Measurements from ENCODE around the gene RNASE7.

The RNASE7 gene

GRCh38 chr14:21030531-21030930 is 11.6 kb upstream of the RNASE7 start:
- Histone ChIP-seq H4K8ac (ENCODE audit: low read length) (no peak overlapping the region), H3K9me3 (ENCODE audit: control insufficient read depth, low read length) (no peaks in the 10 kb centered on the region), H3K27me3 (ENCODE audit: control insufficient read depth in 1 of 2, insufficient read depth in 1 of 2, low read length in 2 of 2) (peaks cover 45 to 62% of the 10 kb centered on the region in 2 experiments), H3K4ac (ENCODE audit: low read depth in 1 of 2, low read length in 2 of 2) (no peak overlapping the region), H2BK12ac (ENCODE audit: low read length in 2 of 2) (no peak overlapping the region), H3K36me3 (ENCODE audit: control insufficient read depth in 1 of 2, insufficient read depth in 2 of 2, low read depth in 1 of 2, low read length in 2 of 2) (no peaks in the 10 kb centered on the region), H3K4me1 (ENCODE audit: control insufficient read depth, insufficient read depth, low read depth, low read length) (peaks cover 5% of the 10 kb centered on the region), H2AK5ac (ENCODE audit: low read length, severe bottlenecking) (no peak overlapping the region), H2BK120ac (ENCODE audit: low read depth, low read length) (no peak overlapping the region), H4K91ac (ENCODE audit: low read length) (no peak overlapping the region), H2BK15ac (ENCODE audit: low read depth, poor library complexity, severe bottlenecking) (no peak overlapping the region), H3K14ac (ENCODE audit: low read length in 2 of 2) (no peak overlapping the region), H2BK5ac (ENCODE audit: low read depth, low read length, poor library complexity, severe bottlenecking) (no peak overlapping the region), H3K4me2 (ENCODE audit: low read length, poor library complexity, severe bottlenecking) (no peak overlapping the region), H3K18ac (ENCODE audit: low read depth in 1 of 2, low read length in 2 of 2) (no peak overlapping the region), H3K4me3 (ENCODE audit: insufficient read depth in 1 of 2, low read depth in 1 of 2, low read length in 2 of 2) (no peak overlapping the region), H3K23ac (ENCODE audit: low read length in 2 of 2) (no peak overlapping the region), H2AFZ (ENCODE audit: low read depth, low read length) (no peak overlapping the region), H3K27ac (ENCODE audit: low read length, poor library complexity, severe bottlenecking) (no peak overlapping the region), H3K9ac (ENCODE audit: low read length) (no peak overlapping the region), H3K79me1 (replicated peaks; ENCODE audit: low read length, poor library complexity, severe bottlenecking) (no peaks in the 10 kb centered on the region)
- 85% methylated on average over 12 of the region's 12 CpGs for whole genome bisulfite sequencing
- DNase-seq: no peak

GRCh38 chr14:21032326-21033132 is 9.6 kb upstream of the RNASE7 start:
- no peak overlapping the region for H2AK5ac ChIP-seq (ENCODE audit: low read length, severe bottlenecking)
- no peak overlapping the region for H3K18ac ChIP-seq (ENCODE audit: low read depth in 1 of 2, low read length in 2 of 2)
- DNase-seq: no peak
- no peaks in the 10 kb centered on the region for H3K36me3 ChIP-seq (ENCODE audit: control insufficient read depth in 1 of 2, insufficient read depth in 2 of 2, low read depth in 1 of 2, low read length in 2 of 2)
- no peak overlapping the region for H4K8ac ChIP-seq (ENCODE audit: low read length)
- no peak overlapping the region for H3K23ac ChIP-seq (ENCODE audit: low read length in 2 of 2)
- H3K4me2 ChIP-seq (ENCODE audit: low read length, poor library complexity, severe bottlenecking): no peak overlapping the region
- H3K9ac ChIP-seq (ENCODE audit: low read length): no peak overlapping the region
- peaks cover 36 to 62% of the 10 kb centered on the region in 2 experiments for H3K27me3 ChIP-seq (ENCODE audit: control insufficient read depth in 1 of 2, insufficient read depth in 1 of 2, low read length in 2 of 2)
- H3K14ac ChIP-seq (ENCODE audit: low read length in 2 of 2): no peak overlapping the region
- no peak overlapping the region for H2BK120ac ChIP-seq (ENCODE audit: low read depth, low read length)
- H3K4ac ChIP-seq (ENCODE audit: low read depth in 1 of 2, low read length in 2 of 2): no peak overlapping the region
- H2BK5ac ChIP-seq (ENCODE audit: low read depth, low read length, poor library complexity, severe bottlenecking): no peak overlapping the region
- no peak overlapping the region for H2BK15ac ChIP-seq (ENCODE audit: low read depth, poor library complexity, severe bottlenecking)
- no peaks in the 10 kb centered on the region for H3K9me3 ChIP-seq (ENCODE audit: control insufficient read depth, low read length)
- H2AFZ ChIP-seq (ENCODE audit: low read depth, low read length): no peak overlapping the region
- no peak overlapping the region for H3K4me3 ChIP-seq (ENCODE audit: insufficient read depth in 1 of 2, low read depth in 1 of 2, low read length in 2 of 2)
- no peak overlapping the region for H3K27ac ChIP-seq (ENCODE audit: low read length, poor library complexity, severe bottlenecking)
- no peak overlapping the region for H2BK12ac ChIP-seq (ENCODE audit: low read length in 2 of 2)
- no peaks in the 10 kb centered on the region for H3K4me1 ChIP-seq (ENCODE audit: control insufficient read depth, insufficient read depth, low read depth, low read length)
- H4K91ac ChIP-seq (ENCODE audit: low read length): no peak overlapping the region
- 56% methylated on average over 5 of the region's 5 CpGs for WGBS
- no peaks in the 10 kb centered on the region for H3K79me1 ChIP-seq (replicated peaks; ENCODE audit: low read length, poor library complexity, severe bottlenecking)

GRCh38 chr14:21033133-21033698 is 8.9 kb upstream of the RNASE7 start:
- no peak overlapping the region for H3K9ac ChIP-seq (ENCODE audit: low read length)
- H2BK15ac ChIP-seq (ENCODE audit: low read depth, poor library complexity, severe bottlenecking): no peak overlapping the region
- no peaks in the 10 kb centered on the region for H3K36me3 ChIP-seq (ENCODE audit: control insufficient read depth in 1 of 2, insufficient read depth in 2 of 2, low read depth in 1 of 2, low read length in 2 of 2)
- H2BK12ac ChIP-seq (ENCODE audit: low read length in 2 of 2): no peak overlapping the region
- H3K79me1 ChIP-seq (replicated peaks; ENCODE audit: low read length, poor library complexity, severe bottlenecking): no peaks in the 10 kb centered on the region
- H3K18ac ChIP-seq (ENCODE audit: low read depth in 1 of 2, low read length in 2 of 2): no peak overlapping the region
- H3K4me2 ChIP-seq (ENCODE audit: low read length, poor library complexity, severe bottlenecking): no peak overlapping the region
- H3K14ac ChIP-seq (ENCODE audit: low read length in 2 of 2): no peak overlapping the region
- H2BK120ac ChIP-seq (ENCODE audit: low read depth, low read length): no peak overlapping the region
- H2BK5ac ChIP-seq (ENCODE audit: low read depth, low read length, poor library complexity, severe bottlenecking): no peak overlapping the region
- H3K27ac ChIP-seq (ENCODE audit: low read length, poor library complexity, severe bottlenecking): no peak overlapping the region
- H4K91ac ChIP-seq (ENCODE audit: low read length): no peak overlapping the region
- H3K4ac ChIP-seq (ENCODE audit: low read depth in 1 of 2, low read length in 2 of 2): no peak overlapping the region
- no peak overlapping the region for H3K4me3 ChIP-seq (ENCODE audit: insufficient read depth in 1 of 2, low read depth in 1 of 2, low read length in 2 of 2)
- peaks cover 36 to 62% of the 10 kb centered on the region in 2 experiments for H3K27me3 ChIP-seq (ENCODE audit: control insufficient read depth in 1 of 2, insufficient read depth in 1 of 2, low read length in 2 of 2)
- no peak overlapping the region for H4K8ac ChIP-seq (ENCODE audit: low read length)
- H3K23ac ChIP-seq (ENCODE audit: low read length in 2 of 2): no peak overlapping the region
- H3K4me1 ChIP-seq (ENCODE audit: control insufficient read depth, insufficient read depth, low read depth, low read length): no peaks in the 10 kb centered on the region
- no peak for DNase-seq
- whole genome bisulfite sequencing: 91% methylated on average over 4 of the region's 4 CpGs
- H2AK5ac ChIP-seq (ENCODE audit: low read length, severe bottlenecking): no peak overlapping the region
- H2AFZ ChIP-seq (ENCODE audit: low read depth, low read length): no peak overlapping the region
- H3K9me3 ChIP-seq (ENCODE audit: control insufficient read depth, low read length): no peaks in the 10 kb centered on the region

GRCh38 chr14:21034707-21035106 is 7.5 kb upstream of the RNASE7 start, which contains the start of gene RNASE13:
RNASE13 (minus strand) TSS chr14:21034807; CDS start chr14:21034288, 519 bp downstream.
- H3K4me1 ChIP-seq (ENCODE audit: control insufficient read depth, insufficient read depth, low read depth, low read length): peaks cover 2% of the 10 kb centered on the region
- H2BK12ac ChIP-seq (ENCODE audit: low read length in 2 of 2): no peak within 1 kb of the TSS
- H3K9ac ChIP-seq (ENCODE audit: low read length): no peak within 1 kb of the TSS
- no peak within 1 kb of the TSS for H3K27ac ChIP-seq (ENCODE audit: low read length, poor library complexity, severe bottlenecking)
- DNase-seq: no peak
- peaks cover 32 to 60% of the 10 kb centered on the region in 2 experiments for H3K27me3 ChIP-seq (ENCODE audit: control insufficient read depth in 1 of 2, insufficient read depth in 1 of 2, low read length in 2 of 2)
- no peak within 1 kb of the TSS for H3K18ac ChIP-seq (ENCODE audit: low read depth in 1 of 2, low read length in 2 of 2)
- no peaks in the 10 kb centered on the region for H3K9me3 ChIP-seq (ENCODE audit: control insufficient read depth, low read length)
- no peaks in the 10 kb centered on the region for H3K36me3 ChIP-seq (ENCODE audit: control insufficient read depth in 1 of 2, insufficient read depth in 2 of 2, low read depth in 1 of 2, low read length in 2 of 2)
- no peaks in the 10 kb centered on the region for H3K79me1 ChIP-seq (replicated peaks; ENCODE audit: low read length, poor library complexity, severe bottlenecking)
- no peak within 1 kb of the TSS for H2BK120ac ChIP-seq (ENCODE audit: low read depth, low read length)
- no peak within 1 kb of the TSS for H3K14ac ChIP-seq (ENCODE audit: low read length in 2 of 2)
- no peak within 1 kb of the TSS for H2AFZ ChIP-seq (ENCODE audit: low read depth, low read length)
- H3K4me2 ChIP-seq (ENCODE audit: low read length, poor library complexity, severe bottlenecking): no peak within 1 kb of the TSS
- no peak within 1 kb of the TSS for H2BK5ac ChIP-seq (ENCODE audit: low read depth, low read length, poor library complexity, severe bottlenecking)
- H3K4ac ChIP-seq (ENCODE audit: low read depth in 1 of 2, low read length in 2 of 2): no peak within 1 kb of the TSS
- no peak within 1 kb of the TSS for H4K8ac ChIP-seq (ENCODE audit: low read length)
- H2AK5ac ChIP-seq (ENCODE audit: low read length, severe bottlenecking): no peak within 1 kb of the TSS
- H2BK15ac ChIP-seq (ENCODE audit: low read depth, poor library complexity, severe bottlenecking): no peak within 1 kb of the TSS
- 65% methylated on average over 4 of the region's 5 CpGs for whole genome bisulfite sequencing
- no peak within 1 kb of the TSS for H3K4me3 ChIP-seq (ENCODE audit: insufficient read depth in 1 of 2, low read depth in 1 of 2, low read length in 2 of 2)
- H3K23ac ChIP-seq (ENCODE audit: low read length in 2 of 2): no peak within 1 kb of the TSS
- H4K91ac ChIP-seq (ENCODE audit: low read length): no peak within 1 kb of the TSS
